HG03558 (cell line): ENCODE measurements around the gene GARIN3.

ENCODE experiments used
- ATAC-seq: cut with Tn5 transposase; IDR thresholded peaks from one replicate; pipeline ENCODE4 v1.9.1; 2021; ENCODE audit warnings: moderate number of reproducible peaks; ENCODE audit not compliant: unreplicated experiment; ENCODE audit errors: extremely low read depth

The GARIN3 gene

GRCh38 chr5:157155297-157155696, 10.8 kb downstream of the GARIN3 start:
- no peak for ATAC-seq

GRCh38 chr5:157150995-157151394, 15.1 kb downstream of the GARIN3 start:
- ATAC-seq, result no peak

- ATAC-seq, result no peak
Measured at GRCh38 chr5:157148734-157149615, 17.1 kb downstream of the GARIN3 start.

GRCh38 chr5:157143127-157143971, 22.7 kb downstream of the GARIN3 start:
- ATAC-seq, result peak; percentile 20

GRCh38 chr5:157142317-157143126, 23.5 kb downstream of the GARIN3 start, which contains the start of gene MED7:
Gene MED7 (minus strand): TSS chr5:157142865. CDS start chr5:157139431, 3,434 bp downstream.
- peak; percentile 99 for ATAC-seq

- ATAC-seq, result no peak
Measured at GRCh38 chr5:157137691-157138090, 28.4 kb downstream of the GARIN3 start.

GRCh38 chr5:157132281-157132612, 33.8 kb downstream of the GARIN3 start:
- ATAC-seq, result no peak

- ATAC-seq, result no peak
Measured at GRCh38 chr5:157130925-157131324, 35.1 kb downstream of the GARIN3 start.

- ATAC-seq, result no peak
Measured at GRCh38 chr5:157121709-157122108, 44.4 kb downstream of the GARIN3 start.

- no peak for ATAC-seq
Measured at GRCh38 chr5:157120102-157120501, 46.0 kb downstream of the GARIN3 start.

- peak; percentile 50 for ATAC-seq
Measured at GRCh38 chr5:157116483-157116954, 49.5 kb downstream of the GARIN3 start.

- no peak for ATAC-seq
Measured at GRCh38 chr5:157115502-157115901, 50.6 kb downstream of the GARIN3 start.

GRCh38 chr5:157115012-157115411, 51.1 kb downstream of the GARIN3 start:
- ATAC-seq, result no peak

- ATAC-seq, result no peak
Measured at GRCh38 chr5:157113002-157113401, 53.1 kb downstream of the GARIN3 start.
